Right renal cortex interstitium (tissue), 3 donors: ENCODE measurements around the gene OR6S1. TPM values are rescaled to one million over a fixed set of nuclear protein-coding genes. Genes with fewer than 3 reads are reported as not detected.
"Not testable (repeated sequence)": the region's sequence is repeated elsewhere in the genome, so short reads cannot be mapped to it uniquely, and the experiment has no call there.

Source experiments
- DNase-seq, 3 donors: peaks; one replicate each; pipeline ENCODE4 v3.0.0-alpha.2; 2013; ENCODE audit warnings: low read depth in 3 of 3, low spot score in 2 of 3
- polyA plus RNA-seq, 3 donors: library from polyadenylated mRNA; unstranded; fragments of 120-200 nt; gene quantifications; one replicate each; pipeline ENCODE4 v1.2.1, GENCODE V29; 2013; ENCODE audit not compliant: insufficient read length in 3 of 3

Gene OR6S1
- polyA plus RNA-seq, 3 donors: not detected

GRCh38 chr14:20632448-20632830 is 9.1 kb downstream of the OR6S1 start:
- no peak for DNase-seq

GRCh38 chr14:20631880-20632389 is 9.6 kb downstream of the OR6S1 start:
- no peak for DNase-seq

- DNase-seq: no peak
These were observed 10.2 kb downstream of the OR6S1 start for GRCh38 chr14:20631023-20631879.

DNA sequence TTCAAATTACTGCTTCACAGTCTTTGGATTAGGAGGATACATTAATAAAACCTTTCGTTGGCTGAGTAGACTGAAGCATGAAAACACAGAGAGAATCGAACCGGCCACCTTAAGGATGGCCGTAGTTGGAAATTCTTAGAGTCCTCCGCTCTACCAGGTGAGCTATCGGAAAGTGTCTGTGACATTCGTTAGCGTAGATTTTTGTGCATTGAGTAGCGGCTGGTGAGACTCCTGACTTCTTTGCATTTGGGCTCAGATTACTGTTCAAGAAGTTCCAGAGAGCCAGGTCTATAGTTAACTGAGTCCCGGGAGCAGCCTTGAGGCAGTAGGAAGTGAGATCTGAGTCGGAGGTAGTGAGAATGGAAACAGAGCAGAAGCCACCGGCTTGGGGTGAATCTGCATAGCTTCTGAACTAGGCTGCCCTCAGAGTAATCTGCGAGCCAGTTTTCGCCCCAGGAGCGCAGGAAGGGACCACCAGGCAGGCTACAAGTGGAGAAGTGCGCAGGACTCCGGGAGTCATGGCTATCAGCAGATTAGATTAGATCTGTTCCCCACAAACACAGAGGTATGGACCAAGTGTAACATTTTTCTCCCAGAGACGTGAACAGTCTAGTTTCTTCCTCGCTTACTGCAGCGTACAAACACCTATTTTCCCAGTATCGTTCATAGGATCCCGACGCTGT is 11.0 kb downstream of the OR6S1 start:
- DNase-seq: no peak

DNA sequence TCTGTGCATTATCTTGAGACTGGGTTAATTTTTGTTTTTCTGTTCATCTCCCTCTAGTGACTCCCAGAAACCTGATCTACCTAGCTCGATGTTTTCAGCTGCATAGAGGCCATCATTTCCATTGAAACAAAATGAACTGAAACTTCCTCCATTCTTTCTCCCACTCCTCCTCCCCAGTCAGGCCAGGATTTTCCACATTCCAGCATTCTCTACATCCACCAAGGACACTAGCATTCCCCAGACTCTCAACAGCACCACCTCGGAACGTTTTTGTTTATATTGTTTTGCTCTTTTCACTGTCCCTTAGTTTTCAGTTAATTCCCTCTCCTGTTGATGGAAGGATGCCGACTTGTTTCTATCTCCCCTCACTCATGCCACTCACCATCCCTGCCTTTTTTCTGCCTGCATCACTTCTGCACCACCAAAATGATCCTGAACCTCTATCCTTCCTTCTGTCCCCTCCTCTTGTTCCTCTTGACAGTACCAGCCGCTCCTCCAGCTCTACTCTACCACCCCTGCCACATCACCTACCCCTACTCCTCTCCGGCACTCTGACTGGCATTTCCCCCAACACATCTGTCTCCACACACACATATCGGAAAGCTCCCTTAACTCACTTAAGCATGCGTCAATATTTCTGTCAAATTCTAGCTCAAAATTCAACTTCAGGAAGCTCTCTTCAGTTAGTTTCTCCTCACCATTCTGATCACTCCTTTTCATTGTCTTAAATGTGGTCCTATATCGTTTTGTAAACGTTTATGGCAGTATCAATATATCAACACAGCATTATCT is 13.2 kb downstream of the OR6S1 start:
- DNase-seq: no peak

DNA sequence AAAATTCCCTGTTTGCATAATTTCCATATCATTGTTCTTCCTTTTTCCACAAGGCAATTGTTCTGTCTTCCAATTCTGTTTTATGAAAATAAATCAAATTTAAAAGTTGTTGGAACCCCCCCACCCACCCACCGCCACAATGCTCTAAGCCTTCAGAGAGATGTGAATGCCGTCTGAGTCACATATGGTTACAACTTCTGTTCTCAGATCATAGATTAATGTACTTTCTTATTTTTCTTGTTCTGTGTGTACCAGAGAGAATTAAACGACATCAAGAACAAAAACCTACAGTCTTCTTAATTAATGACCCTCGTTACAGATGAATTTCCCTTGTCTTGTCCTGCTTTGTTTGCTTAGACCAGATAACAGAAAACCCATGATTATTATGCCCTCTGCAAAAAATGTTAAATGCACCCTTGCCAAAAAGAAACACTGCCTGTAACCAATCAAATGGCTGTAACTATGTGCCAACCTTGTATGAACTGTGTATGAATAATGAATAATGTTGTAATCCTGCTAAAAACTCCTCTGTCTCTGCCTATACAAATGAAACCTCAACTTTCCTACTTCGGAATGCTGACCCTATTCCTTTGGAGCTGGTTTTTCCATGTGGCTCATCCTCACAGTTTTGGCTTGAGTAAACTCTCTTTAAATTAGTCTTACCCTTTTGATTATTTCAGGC is 14.0 kb downstream of the OR6S1 start:
- no peak for DNase-seq

GRCh38 chr14:20626274-20626673 is 15.2 kb downstream of the OR6S1 start:
- no peak for DNase-seq

GRCh38 chr14:20624495-20625070 is 16.9 kb downstream of the OR6S1 start:
- DNase-seq: no peak

DNA sequence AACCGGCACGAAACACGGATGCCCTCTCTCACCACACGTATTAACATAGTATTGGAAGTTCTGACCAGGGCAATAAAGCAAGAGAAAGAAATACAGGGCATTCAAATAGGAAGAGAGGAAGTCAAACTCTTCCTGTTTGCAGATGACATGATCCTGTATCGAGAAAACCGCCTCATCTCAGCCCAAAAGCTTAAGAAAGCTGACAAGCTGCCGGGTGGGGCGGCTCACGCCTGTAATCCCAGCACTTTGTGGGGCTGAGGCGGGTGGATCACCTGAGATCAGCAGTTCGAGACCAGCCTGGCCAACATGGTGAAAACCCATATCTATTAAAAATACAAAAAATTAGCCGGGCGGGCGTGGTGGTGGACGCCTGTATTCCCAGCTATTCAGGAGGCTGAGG is 17.7 kb downstream of the OR6S1 start:
- no peak for DNase-seq

- no peak for DNase-seq
These were observed 18.6 kb downstream of the OR6S1 start for GRCh38 chr14:20622816-20623291.

DNA sequence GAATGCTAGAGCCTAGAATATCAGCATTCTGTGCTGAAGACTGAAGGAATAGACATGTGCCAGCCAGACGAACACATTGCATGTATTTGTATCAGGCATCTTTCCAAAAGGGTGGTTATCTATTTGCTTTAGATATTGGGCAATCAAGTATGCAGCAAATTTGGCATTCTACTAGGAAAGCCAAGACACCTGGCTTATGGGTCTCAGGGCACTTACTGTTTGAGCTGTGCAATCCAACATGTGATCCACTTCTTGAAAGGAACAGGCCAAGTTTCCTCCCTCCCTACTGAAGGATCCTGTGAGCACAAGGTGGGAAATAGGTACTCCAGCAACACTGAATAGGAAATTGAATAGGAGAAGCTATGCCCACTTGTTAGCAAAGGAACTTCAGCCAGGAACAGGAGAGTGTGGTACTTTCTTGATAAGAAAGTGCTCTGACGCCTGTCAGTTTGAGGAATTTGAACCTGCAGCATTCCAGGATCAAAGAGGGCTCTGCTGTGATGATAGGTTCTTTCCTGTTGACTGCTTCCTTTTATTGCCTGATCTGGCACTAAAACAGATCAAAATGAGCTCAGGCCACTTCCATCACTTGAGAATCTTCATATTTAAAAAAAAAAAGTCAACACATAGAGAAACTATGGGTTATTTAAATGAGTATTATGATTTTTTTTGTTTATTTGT is 20.6 kb downstream of the OR6S1 start:
- no peak for DNase-seq

- not testable (repeated sequence) for DNase-seq
These were observed 21.8 kb downstream of the OR6S1 start for GRCh38 chr14:20619688-20620087.

- DNase-seq: no peak
These were observed 23.2 kb downstream of the OR6S1 start for GRCh38 chr14:20618271-20618749.

GRCh38 chr14:20617138-20618003 is 24.1 kb downstream of the OR6S1 start:
- DNase-seq: no peak

DNA sequence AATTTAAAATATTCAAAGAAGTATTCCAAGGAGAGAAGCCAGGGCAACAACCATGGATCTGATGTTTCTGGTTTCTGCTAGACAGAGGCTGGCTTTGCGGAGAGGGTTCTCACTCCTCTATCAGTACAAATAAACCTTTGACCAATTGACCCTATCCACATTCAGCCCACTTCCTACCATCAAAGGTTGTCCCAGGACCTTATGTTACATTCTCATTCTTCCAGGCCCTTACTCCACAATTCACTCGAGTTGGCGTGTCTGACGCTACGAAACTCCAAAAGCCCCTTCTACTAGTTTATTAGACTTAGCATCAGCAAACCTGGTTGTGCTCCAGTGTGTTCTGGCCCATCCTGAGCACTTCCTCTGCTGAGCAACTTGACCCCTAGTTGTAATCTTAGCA is 25.5 kb downstream of the OR6S1 start:
- DNase-seq: no peak

GRCh38 chr14:20614038-20614840 is 27.3 kb downstream of the OR6S1 start:
- no peak for DNase-seq
